ENCODE data around the gene ALOX12.
A peak's percentile ranks its signal among the peaks of the same experiment; 100 is the strongest.

DNA sequence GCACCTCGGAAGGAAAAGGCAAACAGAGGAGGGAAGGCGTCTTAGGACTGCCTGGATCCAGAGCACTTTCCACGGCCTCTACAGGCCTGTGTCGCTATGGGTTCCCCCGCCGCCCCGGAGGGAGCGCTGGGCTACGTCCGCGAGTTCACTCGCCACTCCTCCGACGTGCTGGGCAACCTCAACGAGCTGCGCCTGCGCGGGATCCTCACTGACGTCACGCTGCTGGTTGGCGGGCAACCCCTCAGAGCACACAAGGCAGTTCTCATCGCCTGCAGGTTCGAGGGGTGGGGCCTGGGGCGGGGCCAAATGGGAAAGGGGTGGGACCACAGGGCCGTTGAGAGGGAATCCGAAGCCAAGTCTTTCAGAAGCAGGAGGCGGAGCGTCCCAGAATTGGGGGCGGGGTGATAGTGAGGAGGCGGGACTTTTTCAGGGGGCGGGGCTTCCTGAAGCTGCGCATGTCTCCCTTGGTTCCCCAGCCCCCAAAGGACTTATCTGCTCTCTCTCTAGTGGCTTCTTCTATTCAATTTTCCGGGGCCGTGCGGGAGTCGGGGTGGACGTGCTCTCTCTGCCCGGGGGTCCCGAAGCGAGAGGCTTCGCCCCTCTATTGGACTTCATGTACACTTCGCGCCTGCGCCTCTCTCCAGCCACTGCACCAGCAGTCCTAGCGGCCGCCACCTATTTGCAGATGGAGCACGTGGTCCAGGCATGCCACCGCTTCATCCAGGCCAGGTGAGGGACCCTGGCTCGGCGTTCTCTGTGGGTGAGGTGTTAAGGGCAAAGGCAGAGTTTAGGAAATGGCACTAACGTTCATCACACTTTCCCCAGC is 27.9 kb downstream of the ALOX12 start:
- peak; percentile 52 for TF ChIP-seq POLR2AphosphoS5 (IDR thresholded peaks at IDR 0.05; ENCODE audit: low read depth, low read length)
- TF ChIP-seq, protein P1, sequence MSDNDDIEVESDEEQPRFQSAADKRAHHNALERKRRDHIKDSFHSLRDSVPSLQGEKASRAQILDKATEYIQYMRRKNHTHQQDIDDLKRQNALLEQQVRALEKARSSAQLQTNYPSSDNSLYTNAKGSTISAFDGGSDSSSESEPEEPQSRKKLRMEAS (IDR thresholded peaks at IDR 0.05): no peak
- no peak for TF ChIP-seq EZH2 (IDR thresholded peaks at IDR 0.05)

Measured in HCT116 (cell line).